Stimulated activated CD4-positive, alpha-beta T cell treated with anti-CD3 and anti-CD28 coated beads, TNF-alpha, amount 100 ng/mL, for 48 hours (primary cell): ENCODE results near the gene ZNF358.
A peak's percentile ranks its signal among the peaks of the same experiment; 100 is the strongest.

ENCODE experiments used
- DNase-seq, 3 donors: peaks; one replicate each; pipeline ENCODE4 v3.0.0-alpha.2; 2020; ENCODE audit warnings: low read depth in 3 of 3

The ZNF358 gene

DNA sequence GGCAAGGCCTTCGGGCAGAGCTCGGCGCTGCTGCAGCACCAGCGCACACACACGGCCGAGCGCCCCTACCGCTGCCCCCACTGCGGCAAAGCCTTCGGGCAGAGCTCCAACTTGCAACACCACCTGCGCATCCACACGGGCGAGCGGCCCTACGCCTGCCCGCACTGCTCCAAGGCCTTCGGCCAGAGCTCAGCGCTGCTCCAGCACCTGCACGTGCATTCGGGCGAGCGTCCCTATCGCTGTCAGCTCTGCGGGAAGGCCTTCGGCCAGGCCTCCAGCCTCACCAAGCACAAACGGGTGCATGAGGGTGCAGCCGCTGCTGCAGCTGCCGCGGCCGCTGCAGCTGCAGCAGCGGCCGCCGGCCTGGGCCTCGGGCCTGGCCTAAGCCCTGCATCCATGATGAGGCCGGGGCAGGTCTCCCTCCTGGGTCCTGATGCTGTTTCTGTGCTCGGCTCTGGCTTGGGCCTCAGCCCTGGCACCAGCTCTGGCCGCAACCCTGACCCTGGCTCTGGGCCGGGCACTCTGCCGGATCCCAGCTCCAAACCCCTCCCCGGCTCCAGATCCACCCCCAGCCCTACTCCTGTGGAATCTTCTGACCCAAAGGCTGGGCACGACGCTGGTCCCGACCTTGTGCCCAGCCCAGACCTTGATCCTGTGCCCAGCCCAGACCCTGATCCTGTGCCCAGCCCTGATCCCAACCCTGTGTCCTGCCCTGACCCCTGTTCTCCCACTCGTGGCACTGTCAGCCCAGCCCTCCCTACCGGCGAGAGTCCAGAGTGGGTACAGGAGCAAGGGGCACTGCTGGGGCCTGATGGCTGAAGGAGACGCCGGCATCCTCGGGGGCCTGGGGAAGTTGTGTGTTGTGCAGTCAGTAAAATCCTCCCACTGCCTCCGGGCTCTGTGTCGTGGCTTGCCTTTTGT, 4.5 kb downstream of the ZNF358 start:
- no peak for DNase-seq

DNA sequence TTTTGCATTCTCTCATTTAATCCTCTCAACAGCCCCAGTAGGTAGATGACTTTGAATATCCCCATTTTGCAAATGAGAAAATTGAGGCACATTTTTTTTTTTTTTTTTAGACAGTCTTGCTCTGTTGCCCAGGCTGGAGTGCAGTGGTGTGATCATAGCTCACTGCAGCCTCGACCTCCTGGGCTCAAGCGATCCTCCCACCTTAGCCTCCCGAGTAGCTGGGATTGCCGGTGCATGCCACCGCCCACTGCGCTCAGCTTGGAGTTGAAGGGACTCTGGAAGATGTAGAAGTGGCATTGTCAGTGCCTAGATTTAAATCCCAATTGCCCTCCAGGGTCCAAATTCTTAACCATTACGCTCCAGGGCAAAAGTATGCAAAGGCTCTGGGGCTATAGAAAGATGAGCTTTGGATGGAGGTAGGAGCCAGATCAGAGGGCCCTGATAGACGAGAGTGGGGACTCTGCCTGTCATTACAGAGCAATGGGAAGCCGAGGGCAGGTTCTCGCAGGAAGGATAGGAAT, 5.7 kb downstream of the ZNF358 start:
- no peak for DNase-seq

DNA sequence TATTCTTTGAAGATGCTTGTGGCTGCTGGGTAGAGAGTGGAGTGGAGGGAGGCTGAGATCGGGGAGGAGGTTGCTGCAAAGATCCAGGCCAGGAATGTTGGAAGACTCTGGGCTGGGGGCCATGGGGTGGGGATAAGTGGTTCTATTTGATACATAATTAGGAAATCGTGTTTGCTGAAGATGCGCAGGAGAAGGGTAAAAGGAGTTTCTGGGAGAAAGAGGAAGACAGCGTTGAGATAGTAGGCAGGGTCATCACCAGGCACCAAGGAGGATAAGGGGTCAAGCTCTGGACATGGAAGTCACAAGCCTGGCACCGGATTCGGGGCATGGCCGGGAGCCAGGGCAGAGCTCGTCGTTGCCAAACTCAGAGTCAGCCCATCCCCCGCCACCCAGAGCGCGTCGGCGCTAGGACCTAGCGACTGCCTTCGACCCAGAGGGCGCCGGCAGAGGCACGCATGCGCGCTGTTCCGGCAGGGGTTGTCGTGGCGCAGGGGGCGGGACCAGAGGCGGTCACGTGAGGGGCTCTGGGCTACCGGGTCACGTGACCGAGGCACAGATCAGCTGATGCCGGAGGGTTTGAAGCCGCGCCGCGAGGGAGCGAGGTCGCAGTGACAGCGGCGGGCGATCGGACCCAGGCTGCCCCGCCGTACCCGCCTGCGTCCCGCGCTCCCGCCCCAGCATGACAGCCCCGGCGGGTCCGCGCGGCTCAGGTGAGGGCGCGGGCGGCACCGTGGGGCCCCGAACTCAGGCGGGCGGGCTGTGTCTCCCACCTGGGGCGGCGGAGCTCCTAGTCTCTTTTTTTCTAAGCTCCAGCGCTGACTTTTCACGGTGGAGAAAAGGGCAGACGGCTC, 6.4 kb downstream of the ZNF358 start, which contains the start of gene MCOLN1:
Gene MCOLN1 (plus strand): TSS at position 553 of the 851 bp plus-strand sequence. CDS start 127 bp downstream, at position 680.
- DNase-seq = peak; percentile 99 to 100 (median 99)

DNA sequence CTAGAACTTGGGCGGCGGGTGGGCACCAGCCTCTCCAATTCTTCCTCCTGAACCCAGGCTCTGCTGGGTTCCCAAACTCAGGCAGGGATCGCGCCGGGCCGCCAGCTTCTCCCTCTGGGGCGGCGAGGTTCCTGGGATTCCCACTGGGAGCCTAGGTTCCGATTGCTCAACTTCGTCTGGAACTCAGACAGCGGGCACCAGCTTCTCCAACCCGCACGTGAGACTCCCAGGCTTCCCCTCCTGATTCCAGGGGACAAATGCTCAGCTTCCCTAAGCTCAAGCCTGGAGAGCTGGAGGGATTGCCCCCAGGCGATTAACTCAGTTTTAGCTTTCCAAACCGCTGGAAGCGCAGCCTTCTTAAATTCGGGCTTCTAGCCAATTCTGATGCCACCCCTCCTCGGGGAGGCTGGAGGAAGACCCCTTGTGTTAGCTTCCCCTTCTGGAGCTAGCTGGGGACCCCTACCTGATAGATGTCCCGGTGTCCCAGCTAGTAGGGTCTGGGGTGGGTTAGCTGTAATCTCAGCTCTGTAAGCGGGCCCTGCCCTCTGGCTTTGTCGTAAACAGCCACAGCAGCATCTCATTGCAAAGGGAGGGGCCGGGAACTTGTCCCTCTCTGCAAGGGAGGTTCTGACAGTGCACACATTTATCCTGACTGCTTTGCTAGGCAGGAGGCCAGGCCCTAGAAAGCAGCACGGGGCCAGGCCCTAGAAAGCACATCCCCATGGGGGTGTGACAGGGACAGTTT, 7.2 kb downstream of the ZNF358 start:
- no peak for DNase-seq

DNA sequence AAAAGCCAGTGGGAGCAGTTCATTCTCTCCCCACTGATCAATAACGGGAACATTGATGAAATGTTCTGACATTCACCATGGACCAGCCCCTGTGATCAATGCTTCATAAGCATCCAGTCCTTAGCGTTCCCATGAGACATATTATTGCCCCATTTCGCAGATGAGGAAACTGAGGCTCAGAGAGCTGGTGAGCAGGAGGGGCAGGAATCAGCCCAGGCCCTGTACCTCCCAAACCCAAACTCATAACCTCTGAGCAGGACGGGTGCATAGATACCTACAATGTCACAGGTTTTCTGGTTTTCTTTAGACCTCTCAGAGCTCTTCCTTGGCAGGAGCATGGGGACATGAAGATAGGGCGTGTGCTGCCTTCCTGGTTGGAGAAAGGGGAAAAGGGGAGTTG, 8.6 kb downstream of the ZNF358 start:
- DNase-seq = no peak

DNA sequence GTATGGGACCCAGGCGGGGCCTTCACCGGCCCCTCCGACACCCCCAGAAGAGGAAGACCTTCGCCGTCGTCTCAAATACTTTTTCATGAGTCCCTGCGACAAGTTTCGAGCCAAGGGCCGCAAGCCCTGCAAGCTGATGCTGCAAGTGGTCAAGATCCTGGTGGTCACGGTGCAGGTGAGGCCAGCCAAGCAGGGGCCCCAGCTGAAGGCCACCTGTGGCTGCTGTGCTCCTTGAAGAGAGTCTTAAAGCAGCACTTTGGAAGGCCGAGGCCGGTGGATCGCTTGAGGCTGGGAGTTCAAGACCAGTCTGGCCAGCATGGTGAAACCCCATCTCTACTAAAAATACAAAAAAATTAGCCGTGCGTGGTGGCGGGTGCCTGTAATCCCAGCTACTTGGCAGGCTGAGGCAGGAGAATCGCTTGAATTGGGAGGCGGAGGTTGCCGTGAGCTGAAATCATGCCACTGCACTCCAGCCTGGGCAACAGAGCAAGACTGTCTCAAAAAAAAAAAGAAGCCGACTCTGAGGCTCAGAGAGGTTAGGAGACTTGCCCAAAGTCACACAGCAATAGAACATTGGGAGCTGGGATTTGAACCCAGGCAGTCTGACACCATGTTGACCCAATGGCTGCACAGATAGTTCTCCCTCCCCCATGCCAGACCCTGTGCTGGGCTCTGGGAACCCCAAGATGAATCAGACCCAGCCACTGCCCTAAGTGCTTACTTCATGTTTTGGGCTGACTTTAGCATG, 9.3 kb downstream of the ZNF358 start:
- DNase-seq = no peak

DNA sequence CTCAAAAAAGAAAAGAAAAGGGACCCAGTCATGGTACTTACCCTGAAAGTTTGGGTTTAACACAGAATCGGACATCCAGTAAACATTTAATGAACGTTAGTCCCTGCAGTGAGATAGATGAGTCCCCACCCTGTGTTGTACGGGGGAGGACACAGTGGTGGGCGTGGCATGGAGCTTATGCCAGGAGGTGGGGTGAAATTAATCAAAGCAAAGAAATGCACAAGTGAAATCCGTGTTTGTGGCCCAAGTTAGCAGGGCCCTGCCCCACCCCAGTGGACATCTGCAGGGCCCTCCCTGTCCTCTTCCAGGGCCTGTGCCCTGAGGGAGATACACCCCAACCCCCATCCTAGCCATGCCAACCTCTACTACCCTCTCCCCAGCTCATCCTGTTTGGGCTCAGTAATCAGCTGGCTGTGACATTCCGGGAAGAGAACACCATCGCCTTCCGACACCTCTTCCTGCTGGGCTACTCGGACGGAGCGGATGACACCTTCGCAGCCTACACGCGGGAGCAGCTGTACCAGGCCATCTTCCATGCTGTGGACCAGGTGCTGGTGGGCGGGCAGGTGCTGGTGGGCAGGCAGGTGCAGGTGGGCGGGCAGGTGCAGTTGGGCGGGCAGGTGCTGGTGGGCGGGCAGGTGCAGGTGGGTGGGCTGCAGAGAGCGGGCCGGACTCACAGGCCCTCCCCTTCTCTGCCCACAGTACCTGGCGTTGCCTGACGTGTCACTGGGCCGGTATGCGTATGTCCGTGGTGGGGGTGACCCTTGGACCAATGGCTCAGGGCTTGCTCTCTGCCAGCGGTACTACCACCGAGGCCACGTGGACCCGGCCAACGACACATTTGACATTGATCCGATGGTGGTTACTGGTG, 10.4 kb downstream of the ZNF358 start:
- DNase-seq = no peak

DNA sequence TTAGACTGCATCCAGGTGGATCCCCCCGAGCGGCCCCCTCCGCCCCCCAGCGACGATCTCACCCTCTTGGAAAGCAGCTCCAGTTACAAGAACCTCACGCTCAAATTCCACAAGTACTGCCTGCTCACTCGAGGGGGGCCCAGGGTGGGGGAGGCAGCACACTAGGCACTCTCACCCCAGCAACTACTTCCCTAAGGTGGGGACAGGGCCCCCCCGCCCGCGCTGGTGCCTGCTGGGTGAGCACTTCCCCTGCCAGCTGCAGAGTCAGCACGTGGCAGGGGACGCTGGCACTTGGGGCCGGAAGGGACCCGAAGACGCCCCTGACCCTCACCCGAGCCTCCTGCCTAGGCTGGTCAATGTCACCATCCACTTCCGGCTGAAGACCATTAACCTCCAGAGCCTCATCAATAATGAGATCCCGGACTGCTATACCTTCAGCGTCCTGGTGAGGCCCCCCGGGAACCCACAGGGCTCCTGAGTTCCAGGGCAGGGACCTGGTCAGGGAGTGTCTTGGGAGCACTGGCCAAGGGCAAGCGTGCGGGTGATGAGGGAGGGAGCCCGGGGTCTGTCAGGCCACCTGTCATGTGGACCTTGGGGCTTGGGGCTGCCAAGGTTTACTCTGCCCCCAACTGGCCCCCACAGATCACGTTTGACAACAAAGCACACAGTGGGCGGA, 11.8 kb downstream of the ZNF358 start:
- DNase-seq = no peak

DNA sequence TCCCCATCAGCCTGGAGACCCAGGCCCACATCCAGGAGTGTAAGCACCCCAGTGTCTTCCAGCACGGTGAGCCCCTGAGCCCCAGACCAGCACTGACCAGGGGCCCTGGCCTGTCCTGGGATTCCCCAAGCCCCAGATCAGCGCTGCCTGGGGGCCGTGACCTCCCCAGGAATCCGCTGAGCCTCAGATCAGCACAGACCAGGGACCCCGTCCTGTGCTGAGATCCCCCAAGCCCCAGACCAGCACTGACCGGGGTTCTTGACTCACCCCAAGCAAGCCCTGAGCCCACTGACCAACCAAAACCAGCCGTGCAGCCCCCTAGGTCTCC, 12.3 kb downstream of the ZNF358 start:
- DNase-seq = no peak

DNA sequence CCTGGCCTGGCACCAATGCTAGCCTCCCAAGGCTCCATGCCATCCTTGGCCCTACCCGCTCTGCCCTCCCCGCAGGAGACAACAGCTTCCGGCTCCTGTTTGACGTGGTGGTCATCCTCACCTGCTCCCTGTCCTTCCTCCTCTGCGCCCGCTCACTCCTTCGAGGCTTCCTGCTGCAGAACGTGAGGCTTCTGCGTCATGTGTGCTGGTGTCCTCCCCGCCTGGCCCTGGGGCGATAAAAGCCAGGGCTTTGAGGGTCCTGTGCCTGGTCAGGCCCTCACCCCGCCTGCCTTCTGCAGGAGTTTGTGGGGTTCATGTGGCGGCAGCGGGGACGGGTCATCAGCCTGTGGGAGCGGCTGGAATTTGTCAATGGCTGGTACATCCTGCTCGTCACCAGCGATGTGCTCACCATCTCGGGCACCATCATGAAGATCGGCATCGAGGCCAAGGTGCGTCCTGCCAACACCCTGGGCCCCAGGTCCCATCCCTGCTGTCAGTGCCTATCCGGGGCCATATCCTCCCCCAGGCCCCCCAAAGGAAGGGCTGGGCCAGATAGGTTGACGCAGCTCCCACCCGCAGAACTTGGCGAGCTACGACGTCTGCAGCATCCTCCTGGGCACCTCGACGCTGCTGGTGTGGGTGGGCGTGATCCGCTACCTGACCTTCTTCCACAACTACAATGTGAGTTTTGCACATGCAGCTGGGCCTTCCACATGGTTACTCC, 12.8 kb downstream of the ZNF358 start:
- DNase-seq = no peak

DNA sequence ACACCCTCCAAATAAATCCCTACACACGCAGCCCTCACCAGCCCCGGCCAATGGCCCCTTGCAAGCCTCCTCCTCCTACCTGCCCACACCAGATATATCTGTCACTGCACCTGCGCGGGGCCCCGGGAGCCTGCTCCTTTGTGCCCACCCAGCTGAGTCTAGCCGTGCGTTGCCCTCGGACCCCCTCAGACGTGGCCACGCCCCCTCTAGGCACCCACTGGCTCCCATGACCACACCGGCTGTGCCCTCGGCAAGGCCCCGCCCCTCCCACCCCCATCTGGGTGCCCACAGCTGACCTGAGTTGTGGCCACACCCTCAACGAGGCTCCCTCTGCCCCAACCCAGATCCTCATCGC, 13.3 kb downstream of the ZNF358 start:
- DNase-seq = no peak

DNA sequence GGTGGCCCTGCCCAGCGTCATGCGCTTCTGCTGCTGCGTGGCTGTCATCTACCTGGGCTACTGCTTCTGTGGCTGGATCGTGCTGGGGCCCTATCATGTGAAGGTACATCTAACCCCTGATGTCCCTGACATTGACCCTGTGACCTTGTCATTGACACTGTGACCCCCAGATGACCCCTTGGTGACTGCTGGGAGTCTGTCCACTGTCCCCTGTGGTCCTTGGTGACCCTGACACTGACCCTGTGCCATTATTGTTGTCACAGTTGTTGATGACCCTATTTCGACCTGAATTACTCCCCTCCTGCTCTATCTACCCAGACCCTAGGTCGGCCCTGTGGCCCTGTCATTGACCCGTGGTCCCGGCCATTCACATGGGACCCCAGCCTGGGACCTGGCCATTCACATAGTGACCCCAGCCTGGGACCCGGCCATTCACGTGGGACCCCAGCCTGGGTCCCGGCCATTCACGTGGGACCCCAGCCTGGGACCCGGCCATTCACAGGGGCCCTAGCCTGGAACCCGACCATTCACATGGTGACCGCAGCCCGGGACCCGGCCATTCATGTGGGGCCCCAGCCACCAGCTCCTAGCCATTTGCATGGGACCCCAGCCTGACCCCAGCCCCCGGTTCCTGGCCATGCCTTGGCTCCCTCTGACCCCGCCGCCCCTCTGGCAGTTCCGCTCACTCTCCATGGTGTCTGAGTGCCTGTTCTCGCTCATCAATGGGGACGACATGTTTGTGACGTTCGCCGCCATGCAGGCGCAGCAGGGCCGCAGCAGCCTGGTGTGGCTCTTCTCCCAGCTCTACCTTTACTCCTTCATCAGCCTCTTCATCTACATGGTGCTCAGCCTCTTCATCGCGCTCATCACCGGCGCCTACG, 13.9 kb downstream of the ZNF358 start:
- no peak for DNase-seq

DNA sequence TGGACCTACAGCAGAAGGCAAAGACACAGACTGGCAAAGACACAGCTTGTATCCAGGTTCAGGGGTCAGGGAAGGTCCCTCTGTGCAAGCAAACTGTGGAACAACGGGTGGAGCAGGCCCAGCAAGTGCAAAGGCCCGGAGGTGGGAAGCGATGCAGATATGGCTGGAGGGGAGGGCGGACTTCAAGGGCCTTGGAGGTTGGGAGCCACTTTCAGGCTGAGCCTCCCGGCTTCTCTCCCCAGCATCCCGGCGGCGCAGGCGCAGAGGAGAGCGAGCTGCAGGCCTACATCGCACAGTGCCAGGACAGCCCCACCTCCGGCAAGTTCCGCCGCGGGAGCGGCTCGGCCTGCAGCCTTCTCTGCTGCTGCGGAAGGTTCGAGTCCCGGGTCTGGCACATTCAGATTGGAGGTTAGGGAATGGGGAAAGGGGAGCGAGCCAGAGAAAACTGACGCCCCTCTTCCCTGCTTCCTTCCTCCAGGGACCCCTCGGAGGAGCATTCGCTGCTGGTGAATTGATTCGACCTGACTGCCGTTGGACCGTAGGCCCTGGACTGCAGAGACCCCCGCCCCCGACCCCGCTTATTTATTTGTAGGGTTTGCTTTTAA, 17.5 kb downstream of the ZNF358 start:
- DNase-seq = no peak

DNA sequence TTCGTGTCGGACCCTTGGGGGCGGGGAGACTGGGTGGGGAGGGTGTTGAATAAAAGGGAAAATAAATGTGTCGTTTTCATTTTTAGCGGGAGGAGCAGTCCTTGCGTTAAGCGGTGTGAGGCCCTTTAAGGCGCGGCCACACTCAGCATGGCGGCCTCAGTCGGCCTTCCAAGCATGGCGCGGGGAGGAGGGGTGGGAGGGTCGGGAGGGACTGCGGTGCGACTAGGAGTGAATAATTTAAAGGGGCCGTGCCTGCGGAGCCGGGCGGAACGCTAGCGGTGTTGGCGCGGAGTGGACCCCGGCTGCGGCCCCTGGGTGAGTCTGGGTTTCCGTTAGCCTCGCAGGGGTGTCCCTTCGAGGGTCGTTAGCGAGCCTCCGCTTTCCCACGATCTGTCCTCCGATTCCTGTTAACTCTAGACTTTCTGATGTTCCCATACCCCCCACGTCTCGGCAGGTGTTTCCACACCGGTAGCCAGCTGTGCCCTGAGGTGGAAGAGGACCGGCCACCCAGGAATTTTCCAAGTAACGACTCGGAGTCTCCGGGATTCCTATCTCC, 18.1 kb downstream of the ZNF358 start:
- peak; percentile 63 to 72 (median 72) for DNase-seq

DNA sequence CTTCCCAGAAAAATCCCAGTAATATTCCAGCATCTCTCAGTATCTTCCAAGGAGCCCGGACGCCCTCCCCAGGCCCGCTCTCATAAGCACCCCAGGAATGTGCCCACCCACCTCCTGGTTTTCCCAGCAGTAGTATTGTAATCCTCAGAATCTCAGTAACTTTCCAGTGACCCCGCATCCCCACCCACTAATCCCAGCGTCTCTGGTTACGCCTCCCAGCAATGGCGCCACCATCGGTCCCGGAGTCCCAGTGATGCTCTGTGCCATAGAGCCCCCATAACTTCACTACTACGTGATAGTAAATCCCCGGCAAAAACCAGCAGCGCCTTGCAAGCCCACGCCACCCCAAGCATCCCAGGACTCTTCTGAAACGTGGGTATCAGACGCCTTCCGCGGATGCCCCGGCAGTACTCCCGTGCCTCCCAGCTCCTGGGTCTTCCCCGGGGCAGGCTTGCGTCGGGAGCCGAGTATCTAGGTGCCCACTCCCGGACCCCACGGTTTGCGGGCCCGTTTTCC, 18.7 kb downstream of the ZNF358 start:
- DNase-seq = no peak

DNA sequence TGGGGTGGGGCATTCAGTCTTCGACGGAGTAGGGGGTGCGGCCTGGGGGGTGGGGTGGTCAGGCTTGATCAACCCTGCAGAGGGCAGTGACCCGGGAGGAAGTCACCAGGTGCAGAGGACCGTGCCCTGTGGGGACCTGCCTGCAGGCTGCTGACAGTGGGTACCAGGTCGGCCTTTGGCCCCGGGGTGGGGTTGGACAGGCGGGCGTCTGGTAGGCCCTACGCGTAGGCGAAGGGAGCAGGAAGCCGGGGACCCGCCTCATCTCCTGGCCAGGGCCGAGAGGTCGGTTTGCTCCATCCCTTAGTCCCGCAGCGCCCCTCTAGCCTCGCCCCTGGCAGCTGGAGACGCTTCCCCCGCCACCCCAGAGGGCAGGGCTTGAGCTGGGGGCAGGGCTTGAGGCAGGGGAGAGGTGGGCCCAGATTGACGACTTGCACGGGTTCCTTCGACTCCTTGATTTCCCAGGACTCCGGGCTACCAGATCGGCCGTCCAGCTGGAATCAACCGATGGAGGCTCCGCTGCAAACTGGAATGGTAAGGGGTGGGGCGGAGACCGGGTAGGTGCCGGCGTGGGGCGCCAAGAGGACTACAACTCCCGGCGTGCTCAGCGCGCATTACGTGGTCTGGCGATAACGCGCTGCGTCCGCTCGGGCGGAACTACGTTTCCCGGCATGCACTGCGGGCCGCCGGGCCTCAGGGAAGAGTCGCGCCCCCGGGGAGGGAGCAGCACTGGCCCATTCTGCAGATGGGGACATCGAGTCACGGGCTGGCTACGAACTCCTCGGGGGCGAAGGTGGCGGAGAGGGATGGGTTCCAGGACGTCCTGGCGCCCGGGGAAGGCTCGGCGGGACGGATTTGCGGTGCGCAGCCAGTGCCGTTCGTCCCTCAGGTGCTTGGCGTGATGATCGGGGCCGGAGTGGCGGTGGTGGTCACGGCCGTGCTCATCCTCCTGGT, 19.4 kb downstream of the ZNF358 start, which contains the start of gene PNPLA6:
Gene PNPLA6 (plus strand): TSS at position 671 of the 951 bp plus-strand sequence. CDS start 72 bp downstream, at position 743.
- peak; percentile 85 to 96 (median 89) for DNase-seq
